ENCODE measurements around the gene LYRM7.
"Not testable (repeated sequence)": the region's sequence is repeated elsewhere in the genome, so short reads cannot be mapped to it uniquely, and the experiment has no call there.

- TF ChIP-seq CTCF, POLR2A, POLR2AphosphoS5 (IDR thresholded peaks at IDR 0.05): not testable (repeated sequence)
Measured at GRCh38 chr5:131193897-131194296, 23.2 kb downstream of the LYRM7 start.

Measured in breast epithelium (tissue), 3 donors.